WTC11 (cell line): ENCODE data around the gene GALK1. TPM values are rescaled to one million over a fixed set of nuclear protein-coding genes. Genes with fewer than 3 reads are reported as not detected.

Experiments used
- ATF1 ChIP-seq: sonication (generic); formaldehyde crosslinking; IDR thresholded peaks from 2 replicates; pipeline ENCODE4 v1.8.1; 2023; ENCODE audit warnings: mild to moderate bottlenecking, moderate library complexity, missing genetic modification reagents
- ATF6 ChIP-seq: sonication (generic); formaldehyde crosslinking; IDR thresholded peaks from 2 replicates; pipeline ENCODE4 v1.8.1; 2023; ENCODE audit warnings: mild to moderate bottlenecking, missing genetic modification reagents
- CBFB ChIP-seq: sonication (generic); formaldehyde crosslinking; IDR thresholded peaks from 2 replicates; pipeline ENCODE4 v1.8.1; 2022; ENCODE audit warnings: mild to moderate bottlenecking, low read depth, missing genetic modification reagents
- E2F5 ChIP-seq: sonication (generic); formaldehyde crosslinking; IDR thresholded peaks from 2 replicates; pipeline ENCODE4 v1.8.1; 2022; ENCODE audit warnings: mild to moderate bottlenecking, moderate library complexity, missing genetic modification reagents
- ESRRA ChIP-seq: sonication (generic); formaldehyde crosslinking; IDR thresholded peaks from 2 replicates; pipeline ENCODE4 v1.8.1; 2022; ENCODE audit warnings: mild to moderate bottlenecking, missing genetic modification reagents, borderline replicate concordance
- ETV6 ChIP-seq: sonication (generic); formaldehyde crosslinking; IDR thresholded peaks from 2 replicates; pipeline ENCODE4 v1.8.1; 2022; ENCODE audit warnings: mild to moderate bottlenecking, missing genetic modification reagents
- FOXK1 ChIP-seq: sonication (generic); formaldehyde crosslinking; IDR thresholded peaks from 2 replicates; pipeline ENCODE4 v1.8.0; 2022; ENCODE audit warnings: mild to moderate bottlenecking, moderate library complexity, missing genetic modification reagents
- GABPB1 ChIP-seq: sonication (generic); formaldehyde crosslinking; IDR thresholded peaks from 2 replicates; pipeline ENCODE4 v1.8.1; 2023; ENCODE audit warnings: mild to moderate bottlenecking, missing genetic modification reagents
- GRHL2 ChIP-seq: fragments of 250-450 bp; sonication (Bioruptor Pico); IDR thresholded peaks from 2 replicates; pipeline ENCODE4 v1.8.0; 2022; ENCODE audit warnings: mild to moderate bottlenecking, moderate library complexity; ENCODE audit not compliant: insufficient replicate concordance, severe bottlenecking
- JAZF1 ChIP-seq: fragments of 250-450 bp; sonication (Bioruptor Pico); IDR thresholded peaks from 2 replicates; pipeline ENCODE4 v1.9.0; 2021; ENCODE audit warnings: moderate library complexity, mild to moderate bottlenecking, inconsistent platforms
- JUN ChIP-seq: sonication (generic); formaldehyde crosslinking; IDR thresholded peaks from 2 replicates; pipeline ENCODE4 v1.8.0; 2023; ENCODE audit warnings: mild to moderate bottlenecking, missing genetic modification reagents
- MAX ChIP-seq: sonication (generic); formaldehyde crosslinking; IDR thresholded peaks from 2 replicates; pipeline ENCODE4 v1.8.0; 2022; ENCODE audit warnings: mild to moderate bottlenecking, missing genetic modification reagents
- PREB ChIP-seq: sonication (generic); formaldehyde crosslinking; IDR thresholded peaks from 2 replicates; pipeline ENCODE4 v1.8.1; 2022; ENCODE audit warnings: mild to moderate bottlenecking, missing genetic modification reagents, moderate library complexity, borderline replicate concordance
- SMAD4 ChIP-seq: sonication (generic); formaldehyde crosslinking; IDR thresholded peaks from 2 replicates; pipeline ENCODE4 v1.8.0; 2022; ENCODE audit warnings: mild to moderate bottlenecking, missing genetic modification reagents
- SOX15 ChIP-seq: fragments of 250-450 bp; sonication (Bioruptor Pico); IDR thresholded peaks from 2 replicates; pipeline ENCODE4 v1.9.0; 2021; ENCODE audit warnings: mild to moderate bottlenecking
- STAT6 ChIP-seq: sonication (generic); formaldehyde crosslinking; conservative IDR thresholded peaks from 2 replicates; pipeline ENCODE4 v1.8.1; 2023; ENCODE audit warnings: mild to moderate bottlenecking, low read depth, missing genetic modification reagents, moderate library complexity
- ZNF219 ChIP-seq: sonication (generic); formaldehyde crosslinking; IDR thresholded peaks from 2 replicates; pipeline ENCODE4 v1.8.0; 2023; ENCODE audit warnings: missing genetic modification reagents, mild to moderate bottlenecking, borderline replicate concordance
- ZNF232 ChIP-seq: sonication (generic); formaldehyde crosslinking; IDR thresholded peaks from 2 replicates; pipeline ENCODE4 v1.8.0; 2022; ENCODE audit warnings: mild to moderate bottlenecking, missing genetic modification reagents
- ZNF423 ChIP-seq: fragments of 250-450 bp; sonication (Bioruptor Pico); IDR thresholded peaks from 2 replicates; pipeline ENCODE4 v2.1.2; 2022; ENCODE audit warnings: mild to moderate bottlenecking, moderate library complexity
- ZNF425 ChIP-seq: fragments of 250-450 bp; sonication (Bioruptor Pico); conservative IDR thresholded peaks from 2 replicates; pipeline ENCODE4 v1.9.0; 2021; ENCODE audit warnings: mild to moderate bottlenecking
- ZSCAN18 ChIP-seq: fragments of 250-450 bp; sonication (Bioruptor Pico); IDR thresholded peaks from 2 replicates; pipeline ENCODE4 v2.1.2; 2022; ENCODE audit warnings: mild to moderate bottlenecking, moderate library complexity
- total RNA-seq: library from RNA; stranded (reverse); gene quantifications from 3 replicates; pipeline ENCODE4 v1.2.3, GENCODE V29; 2021

GALK1 gene
- total RNA-seq, 1 experiment from 2014 or later: 42.2 TPM

- TF ChIP-seq JUN (CRISPR knock-in tag) (0 out of 2 replicates have a peak, but pooled peaks have one; percentile 32), ZNF219 (CRISPR knock-in tag) (no peak), GRHL2 (no peak), PREB (CRISPR knock-in tag) (no peak), STAT6 (CRISPR knock-in tag) (no peak), MAX (CRISPR knock-in tag) (peak; percentile 50), FOXK1 (CRISPR knock-in tag) (0 out of 2 replicates have a peak, but pooled peaks have one; percentile 37), ZNF425 (CRISPR knock-in tag) (no peak), JAZF1 (CRISPR knock-in tag) (no peak), ATF6 (CRISPR knock-in tag) (no peak), ZNF423 (CRISPR knock-in tag) (peak; percentile 84), ZSCAN18 (CRISPR knock-in tag) (no peak), ESRRA (CRISPR knock-in tag) (no peak), ETV6 (peak; percentile 71; the same call in 1 of the 2 replicates), ZNF232 (CRISPR knock-in tag) (no peak), CBFB (CRISPR knock-in tag) (no peak), E2F5 (CRISPR knock-in tag) (peak; percentile 76; the same call in 1 of the 2 replicates), SOX15 (no peak), GABPB1 (CRISPR knock-in tag) (no peak), SMAD4 (CRISPR knock-in tag) (0 out of 2 replicates have a peak, but pooled peaks have one; percentile 43), ATF1 (CRISPR knock-in tag) (no peak)
Measured at GRCh38 chr17:75720656-75721462, 44.1 kb downstream of the GALK1 start, which contains the start of gene ITGB4 (continued).
